ENCODE results near the gene SETDB2.

The SETDB2 gene

DNA sequence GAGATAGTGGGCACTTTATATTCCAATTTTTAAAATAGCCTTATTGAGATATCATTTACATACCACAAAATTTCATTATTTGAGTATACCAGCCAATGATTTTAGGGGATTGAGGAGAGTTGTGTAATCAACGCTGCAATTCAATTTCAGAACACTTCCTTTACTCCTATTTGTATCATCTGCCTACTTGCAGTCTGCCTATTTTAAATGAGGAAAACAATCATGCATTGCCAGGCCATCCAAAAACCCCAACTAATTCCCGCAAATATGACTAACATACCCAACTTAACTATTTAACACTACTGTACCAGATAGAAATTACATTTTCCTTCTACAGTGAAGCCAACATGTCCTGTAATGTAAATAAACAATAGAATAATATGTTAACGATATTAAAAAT, 26.9 kb upstream of the SETDB2 start:
- no peak for TF ChIP-seq CTCF (IDR thresholded peaks at IDR 0.05)

- TF ChIP-seq CTCF (IDR thresholded peaks at IDR 0.05) = no peak
Observed at GRCh38 chr13:49418206-49418605, 25.9 kb upstream of the SETDB2 start.

- TF ChIP-seq CTCF (IDR thresholded peaks at IDR 0.05) = no peak
Observed at GRCh38 chr13:49419276-49419675, 24.8 kb upstream of the SETDB2 start.

DNA sequence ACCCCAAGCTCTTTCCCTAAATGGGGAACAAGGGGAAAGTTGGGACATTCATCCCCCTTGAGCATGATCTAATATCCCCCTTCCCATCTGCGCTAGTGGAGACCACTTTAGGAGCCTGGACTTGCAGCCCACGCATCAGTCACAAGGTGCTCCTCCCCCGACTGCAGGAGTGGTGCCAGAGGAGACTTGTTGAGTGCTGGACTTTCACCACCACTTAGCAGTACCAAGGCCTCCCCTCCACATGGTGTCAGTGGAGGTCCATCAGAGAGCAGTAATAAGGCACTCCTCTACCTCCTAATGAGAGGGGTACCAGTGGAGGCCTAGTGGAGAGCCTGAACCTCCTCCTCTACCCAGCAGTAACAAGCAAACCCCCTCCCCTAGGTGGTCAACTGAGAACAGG, 22.7 kb upstream of the SETDB2 start:
- TF ChIP-seq CTCF (IDR thresholded peaks at IDR 0.05) = no peak

DNA sequence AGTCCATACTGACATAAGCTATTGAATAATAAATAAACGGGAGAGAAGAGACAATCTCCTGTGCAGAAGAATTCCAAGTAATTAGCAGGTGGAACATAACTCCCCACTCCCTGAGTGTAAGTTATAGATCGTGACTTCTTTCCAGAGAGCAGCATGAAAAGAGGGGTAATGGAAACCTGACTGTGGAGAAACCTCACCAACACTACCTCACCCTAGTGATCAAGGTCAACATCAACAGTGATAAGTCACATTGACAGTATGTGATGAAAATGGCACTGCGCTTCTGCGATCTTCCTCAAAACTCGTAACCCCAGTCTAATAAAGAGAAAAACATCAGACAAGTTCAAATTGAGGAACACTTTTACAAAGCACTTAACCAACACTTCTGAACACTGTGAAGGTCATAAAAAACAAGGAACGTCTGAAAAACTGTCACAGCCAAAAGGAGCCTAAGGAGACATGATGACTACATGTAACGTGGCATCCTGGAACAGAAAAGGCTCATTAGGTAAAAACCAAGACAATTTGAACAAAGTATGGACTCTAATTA, 20.0 kb upstream of the SETDB2 start:
- TF ChIP-seq CTCF (IDR thresholded peaks at IDR 0.05) = no peak

- TF ChIP-seq CTCF (IDR thresholded peaks at IDR 0.05) = no peak
Observed at GRCh38 chr13:49428041-49428763, 15.9 kb upstream of the SETDB2 start.

DNA sequence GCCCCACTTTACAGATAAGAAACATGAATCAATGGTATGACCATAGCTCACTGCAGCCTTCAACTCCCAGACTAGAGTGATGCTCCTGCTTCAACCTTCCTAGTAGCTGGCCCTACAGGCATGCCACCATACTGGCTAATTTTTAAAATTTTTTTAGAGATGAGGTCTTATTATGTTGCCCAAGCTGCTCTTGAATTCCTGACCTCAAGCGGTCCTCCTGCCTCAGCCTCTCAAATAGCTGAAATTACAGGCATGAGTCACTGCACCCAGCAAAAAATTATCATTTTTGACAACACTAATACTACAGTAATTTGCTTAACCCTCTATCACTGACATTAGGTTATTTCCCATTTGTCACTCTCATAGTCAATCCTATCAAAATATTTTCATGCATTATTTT, 15.0 kb upstream of the SETDB2 start:
- TF ChIP-seq CTCF (IDR thresholded peaks at IDR 0.05) = no peak
